ENCODE measurements around the gene MMP21. TPM values are rescaled to one million over a fixed set of nuclear protein-coding genes. Genes with fewer than 3 reads are reported as not detected.

The MMP21 gene
- total and polyA plus RNA-seq, 2 donors (not counting 1 experiment from before 2014, with no cell fraction given), result 0.05 to 0.17 TPM

GRCh38 chr10:125727436-125727835 lies 48.2 kb downstream of the MMP21 start:
- no peak overlapping the region for H3K4me3 ChIP-seq (replicated peaks in 1 of 4; ENCODE audit: control extremely low read depth in 1 of 4, insufficient read depth in 1 of 4, low read depth in 3 of 4, low read length in 4 of 4)
- H2AFZ ChIP-seq (ENCODE audit: low read length), result no peak overlapping the region
- no peak for DNase-seq (ENCODE audit: low read depth in 2 of 2)
- H3K27me3 ChIP-seq (ENCODE audit: control insufficient read depth, insufficient read depth, low read length), result no peaks in the 10 kb centered on the region
- no peak overlapping the region for H3K4me2 ChIP-seq (ENCODE audit: extremely low read depth, insufficient read depth, low read length)
- H3K9me3 ChIP-seq (ENCODE audit: control insufficient read depth, insufficient read depth, low read depth, low read length), result no peaks in the 10 kb centered on the region
- no peaks in the 10 kb centered on the region for H4K20me1 ChIP-seq (ENCODE audit: control insufficient read depth, extremely low read depth, insufficient read depth, low read length)
- TF ChIP-seq EZH2 (IDR thresholded peaks at IDR 0.05; ENCODE audit: low read length, missing control alignments), result no peak
- no peak for TF ChIP-seq CTCF (conservative IDR thresholded peaks at IDR 0.05 in 1 of 2, IDR thresholded peaks at IDR 0.05 in 1 of 2; ENCODE audit: low read depth in 1 of 2, low read length in 2 of 2)
- no peaks in the 10 kb centered on the region for H3K79me2 ChIP-seq (ENCODE audit: control insufficient read depth, insufficient read depth, low read length)
- no peak overlapping the region for H3K9ac ChIP-seq (ENCODE audit: insufficient read depth, low read length)
- no peaks in the 10 kb centered on the region for H3K4me1 ChIP-seq (ENCODE audit: control insufficient read depth, extremely low read depth, insufficient read depth, low read length)
- H3K27ac ChIP-seq (ENCODE audit: insufficient read depth, low read length), result no peak overlapping the region
- H3K36me3 ChIP-seq (ENCODE audit: control insufficient read depth, insufficient read depth, low read length), result peaks cover 23% of the 10 kb centered on the region

DNA sequence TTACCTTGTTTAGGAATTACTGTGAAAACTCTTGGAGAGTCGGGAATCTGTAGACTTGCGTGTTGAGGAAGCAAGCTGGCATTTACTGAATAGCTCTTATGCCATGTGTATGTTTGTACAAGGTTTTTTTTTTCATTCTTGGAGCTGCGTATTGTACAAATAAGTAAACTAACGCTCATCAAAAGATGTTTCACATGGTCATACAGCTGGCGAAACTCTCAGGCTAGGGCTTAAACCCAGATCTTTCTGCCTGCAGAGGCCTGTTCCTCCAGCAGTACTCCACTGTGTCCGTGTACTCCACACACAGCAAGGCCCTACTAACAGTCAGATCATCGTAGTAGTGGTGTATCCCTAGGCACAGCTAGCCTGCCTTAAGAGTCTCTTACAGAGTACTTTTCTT lies 48.7 kb downstream of the MMP21 start:
- no peak overlapping the region for H3K4me2 ChIP-seq (ENCODE audit: extremely low read depth, insufficient read depth, low read length)
- peaks cover 23% of the 10 kb centered on the region for H3K36me3 ChIP-seq (ENCODE audit: control insufficient read depth, insufficient read depth, low read length)
- no peak overlapping the region for H3K9ac ChIP-seq (ENCODE audit: insufficient read depth, low read length)
- H3K9me3 ChIP-seq (ENCODE audit: control insufficient read depth, insufficient read depth, low read depth, low read length), result no peaks in the 10 kb centered on the region
- H3K4me1 ChIP-seq (ENCODE audit: control insufficient read depth, extremely low read depth, insufficient read depth, low read length), result no peaks in the 10 kb centered on the region
- no peaks in the 10 kb centered on the region for H4K20me1 ChIP-seq (ENCODE audit: control insufficient read depth, extremely low read depth, insufficient read depth, low read length)
- DNase-seq (ENCODE audit: low read depth in 2 of 2), result no peak
- no peak overlapping the region for H3K27ac ChIP-seq (ENCODE audit: insufficient read depth, low read length)
- TF ChIP-seq EZH2 (IDR thresholded peaks at IDR 0.05; ENCODE audit: low read length, missing control alignments) (no peak), CTCF (conservative IDR thresholded peaks at IDR 0.05 in 1 of 2, IDR thresholded peaks at IDR 0.05 in 1 of 2; ENCODE audit: low read depth in 1 of 2, low read length in 2 of 2) (no peak)
- peaks cover 2% of the 10 kb centered on the region for H3K79me2 ChIP-seq (ENCODE audit: control insufficient read depth, insufficient read depth, low read length)
- H3K4me3 ChIP-seq (replicated peaks in 1 of 4; ENCODE audit: control extremely low read depth in 1 of 4, insufficient read depth in 1 of 4, low read depth in 3 of 4, low read length in 4 of 4), result no peak overlapping the region
- H2AFZ ChIP-seq (ENCODE audit: low read length), result no peak overlapping the region
- no peaks in the 10 kb centered on the region for H3K27me3 ChIP-seq (ENCODE audit: control insufficient read depth, insufficient read depth, low read length)

GRCh38 chr10:125722811-125723210 lies 52.8 kb downstream of the MMP21 start:
- Histone ChIP-seq H3K4me3 (replicated peaks in 1 of 4; ENCODE audit: control extremely low read depth in 1 of 4, insufficient read depth in 1 of 4, low read depth in 3 of 4, low read length in 4 of 4) (no peak overlapping the region), H4K20me1 (ENCODE audit: control insufficient read depth, extremely low read depth, insufficient read depth, low read length) (no peaks in the 10 kb centered on the region), H3K9ac (ENCODE audit: insufficient read depth, low read length) (no peak overlapping the region), H3K27ac (ENCODE audit: insufficient read depth, low read length) (no peak overlapping the region), H3K79me2 (ENCODE audit: control insufficient read depth, insufficient read depth, low read length) (peaks cover 22% of the 10 kb centered on the region), H3K36me3 (ENCODE audit: control insufficient read depth, insufficient read depth, low read length) (peaks cover 14% of the 10 kb centered on the region), H3K9me3 (ENCODE audit: control insufficient read depth, insufficient read depth, low read depth, low read length) (no peaks in the 10 kb centered on the region), H2AFZ (ENCODE audit: low read length) (no peak overlapping the region), H3K4me1 (ENCODE audit: control insufficient read depth, extremely low read depth, insufficient read depth, low read length) (no peaks in the 10 kb centered on the region), H3K4me2 (ENCODE audit: extremely low read depth, insufficient read depth, low read length) (no peak overlapping the region), H3K27me3 (ENCODE audit: control insufficient read depth, insufficient read depth, low read length) (no peaks in the 10 kb centered on the region)
- no peak for DNase-seq (ENCODE audit: low read depth in 2 of 2)
- no peak for TF ChIP-seq CTCF (conservative IDR thresholded peaks at IDR 0.05 in 1 of 2, IDR thresholded peaks at IDR 0.05 in 1 of 2; ENCODE audit: low read depth in 1 of 2, low read length in 2 of 2)
- no peak for TF ChIP-seq EZH2 (IDR thresholded peaks at IDR 0.05; ENCODE audit: low read length, missing control alignments)
